Hepatocyte (in vitro differentiated cells): ENCODE data around the gene PDZD4.

Source experiments
- EZH2phosphoT487 ChIP-seq: fragments of 200-600 bp; sonication (generic); IDR thresholded peaks from one replicate; pipeline ENCODE4 v1.6.1; 2018; ENCODE audit warnings: antibody characterized with exemption, mild to moderate bottlenecking, low read depth, moderate library complexity; ENCODE audit not compliant: unreplicated experiment, severe bottlenecking
- TF ChIP-seq, protein P1 (sequence below): fragments of 200-600 bp; sonication (generic); IDR thresholded peaks from 2 replicates; pipeline ENCODE4 v1.5.1; 2016; ENCODE audit warnings: antibody characterized with exemption, mild to moderate bottlenecking; ENCODE audit not compliant: poor library complexity

- TF ChIP-seq, protein P1, sequence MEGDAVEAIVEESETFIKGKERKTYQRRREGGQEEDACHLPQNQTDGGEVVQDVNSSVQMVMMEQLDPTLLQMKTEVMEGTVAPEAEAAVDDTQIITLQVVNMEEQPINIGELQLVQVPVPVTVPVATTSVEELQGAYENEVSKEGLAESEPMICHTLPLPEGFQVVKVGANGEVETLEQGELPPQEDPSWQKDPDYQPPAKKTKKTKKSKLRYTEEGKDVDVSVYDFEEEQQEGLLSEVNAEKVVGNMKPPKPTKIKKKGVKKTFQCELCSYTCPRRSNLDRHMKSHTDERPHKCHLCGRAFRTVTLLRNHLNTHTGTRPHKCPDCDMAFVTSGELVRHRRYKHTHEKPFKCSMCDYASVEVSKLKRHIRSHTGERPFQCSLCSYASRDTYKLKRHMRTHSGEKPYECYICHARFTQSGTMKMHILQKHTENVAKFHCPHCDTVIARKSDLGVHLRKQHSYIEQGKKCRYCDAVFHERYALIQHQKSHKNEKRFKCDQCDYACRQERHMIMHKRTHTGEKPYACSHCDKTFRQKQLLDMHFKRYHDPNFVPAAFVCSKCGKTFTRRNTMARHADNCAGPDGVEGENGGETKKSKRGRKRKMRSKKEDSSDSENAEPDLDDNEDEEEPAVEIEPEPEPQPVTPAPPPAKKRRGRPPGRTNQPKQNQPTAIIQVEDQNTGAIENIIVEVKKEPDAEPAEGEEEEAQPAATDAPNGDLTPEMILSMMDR: no peak
- no peak for TF ChIP-seq EZH2phosphoT487
Observed at GRCh38 chrX:153791104-153791852, 39.1 kb downstream of the PDZD4 start.
